SK-N-SH (cell line): ENCODE measurements around the gene PITPNM1.

ENCODE experiments used
- CHD2 ChIP-seq: fragments of 150-350 bp; IDR thresholded peaks from 2 replicates; pipeline ENCODE4 v1.6.1; 2018; ENCODE audit warnings: low read length; ENCODE audit not compliant: partially characterized antibody
- POLR2AphosphoS5 ChIP-seq: IDR thresholded peaks from 2 replicates; pipeline ENCODE4 v1.6.1; 2012; ENCODE audit warnings: low read depth, low read length
- TF ChIP-seq, protein P1 (sequence below): fragments of 200-600 bp; sonication (generic); IDR thresholded peaks from 2 replicates; pipeline ENCODE4 v1.6.1; 2017; ENCODE audit warnings: antibody characterized with exemption, mild to moderate bottlenecking, moderate library complexity

DNA sequence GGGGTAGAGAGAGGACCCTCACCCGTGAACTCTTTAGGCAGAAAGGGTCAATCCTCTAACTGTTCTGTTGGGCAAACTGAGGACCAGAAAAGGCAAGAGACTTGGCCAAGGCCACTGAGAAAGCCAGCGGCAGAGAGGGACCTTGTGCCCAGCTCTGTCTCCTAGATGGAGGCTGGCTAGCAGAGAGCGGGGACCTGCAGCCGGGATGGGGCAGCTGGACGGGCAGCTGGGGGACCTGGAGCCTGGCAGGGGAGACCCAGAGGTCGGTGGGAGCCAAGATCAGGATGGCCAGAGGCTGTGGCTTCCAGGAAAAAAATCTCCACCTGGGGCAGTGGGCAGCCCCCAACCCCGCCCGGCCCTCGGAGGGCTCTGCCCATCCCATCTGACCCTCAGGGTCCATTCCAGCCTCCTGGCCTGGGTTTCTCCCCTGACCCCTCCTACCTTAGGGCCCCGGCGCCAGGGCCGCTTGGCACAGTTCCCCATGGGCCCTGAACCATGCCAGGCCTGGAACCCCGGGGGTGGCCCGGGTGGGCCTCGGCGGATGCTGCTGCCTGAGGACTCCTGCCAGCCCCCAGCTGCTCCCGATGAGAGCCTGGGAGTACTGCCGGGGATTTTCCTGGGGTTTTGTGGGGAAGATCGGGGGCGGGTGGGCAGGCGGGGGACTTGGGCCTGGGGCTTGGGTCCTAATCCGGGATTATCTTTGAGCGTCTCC, 17.8 kb upstream of the PITPNM1 start, which contains the start of gene CABP2:
- TF ChIP-seq, protein P1, sequence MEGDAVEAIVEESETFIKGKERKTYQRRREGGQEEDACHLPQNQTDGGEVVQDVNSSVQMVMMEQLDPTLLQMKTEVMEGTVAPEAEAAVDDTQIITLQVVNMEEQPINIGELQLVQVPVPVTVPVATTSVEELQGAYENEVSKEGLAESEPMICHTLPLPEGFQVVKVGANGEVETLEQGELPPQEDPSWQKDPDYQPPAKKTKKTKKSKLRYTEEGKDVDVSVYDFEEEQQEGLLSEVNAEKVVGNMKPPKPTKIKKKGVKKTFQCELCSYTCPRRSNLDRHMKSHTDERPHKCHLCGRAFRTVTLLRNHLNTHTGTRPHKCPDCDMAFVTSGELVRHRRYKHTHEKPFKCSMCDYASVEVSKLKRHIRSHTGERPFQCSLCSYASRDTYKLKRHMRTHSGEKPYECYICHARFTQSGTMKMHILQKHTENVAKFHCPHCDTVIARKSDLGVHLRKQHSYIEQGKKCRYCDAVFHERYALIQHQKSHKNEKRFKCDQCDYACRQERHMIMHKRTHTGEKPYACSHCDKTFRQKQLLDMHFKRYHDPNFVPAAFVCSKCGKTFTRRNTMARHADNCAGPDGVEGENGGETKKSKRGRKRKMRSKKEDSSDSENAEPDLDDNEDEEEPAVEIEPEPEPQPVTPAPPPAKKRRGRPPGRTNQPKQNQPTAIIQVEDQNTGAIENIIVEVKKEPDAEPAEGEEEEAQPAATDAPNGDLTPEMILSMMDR, result no peak
- TF ChIP-seq POLR2AphosphoS5 (no peak), CHD2 (no peak)
